Upper lobe of left lung (tissue), 4 donors: Measurements from ENCODE around the gene ABLIM3.

ENCODE experiments used
- CTCF ChIP-seq, 6 experiments: fragments of 450-650 bp in 4 of 6; fragments of 200-600 bp in 2 of 6; sonication (generic) in 2 of 6; IDR thresholded peaks; one replicate each; pipeline ENCODE4 v1.5.1; 2016 to 2019; ENCODE audit warnings: antibody characterized with exemption in 6 of 6
- EP300 ChIP-seq, 4 donors: sonication (generic); formaldehyde crosslinking; IDR thresholded peaks; one replicate each; pipeline ENCODE4 v1.5.1; 2017; ENCODE audit warnings: antibody characterized with exemption in 4 of 4, control low read depth in 2 of 4
- POLR2A ChIP-seq, 4 donors: fragments of 450-650 bp; IDR thresholded peaks; one replicate each; pipeline ENCODE4 v1.5.1; 2016 to 2017; ENCODE audit warnings: antibody characterized with exemption in 4 of 4, mild to moderate bottlenecking in 2 of 4

GRCh38 chr5:149237662-149238061 lies 96.4 kb downstream of the ABLIM3 start:
- no peak for TF ChIP-seq EP300 (IDR thresholded peaks at IDR 0.05)
- no peak for TF ChIP-seq CTCF (IDR thresholded peaks at IDR 0.05)
- no peak for TF ChIP-seq POLR2A (IDR thresholded peaks at IDR 0.05)
